ENCODE measurements around the gene TSPAN6. TPM values are rescaled to one million over a fixed set of nuclear protein-coding genes. Genes with fewer than 3 reads are reported as not detected.
A peak's percentile ranks its signal among the peaks of the same experiment; 100 is the strongest.

Gene TSPAN6
- total RNA-seq, 1 experiment from 2014 or later = 52.2 TPM

DNA sequence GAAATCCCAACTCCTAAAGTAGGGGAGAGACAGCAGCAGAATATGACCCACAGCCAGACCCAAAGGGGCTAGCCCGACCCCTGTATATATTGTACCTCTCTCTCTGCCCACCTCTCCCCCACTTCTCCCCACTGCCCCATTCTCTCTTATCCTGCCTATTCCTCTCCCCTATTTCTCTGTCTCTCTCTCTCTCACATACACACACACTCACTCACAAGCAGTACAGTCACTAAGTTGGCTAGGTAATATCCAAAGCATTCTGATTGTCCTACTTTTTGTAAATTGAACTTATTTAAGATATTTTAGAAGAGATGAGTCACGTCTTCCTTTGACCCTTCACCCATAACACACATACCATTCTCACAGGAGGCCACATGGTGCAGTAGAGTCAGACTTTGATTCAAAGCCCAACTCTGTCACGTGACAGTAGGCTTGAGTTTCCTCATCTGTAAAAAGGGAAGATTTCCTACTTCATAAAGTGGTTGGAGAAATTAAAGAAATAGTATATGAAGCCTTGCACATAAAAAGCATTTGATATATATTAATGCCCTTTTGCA, 36.9 kb upstream of the TSPAN6 start:
- H3K9me2 ChIP-seq (ENCODE audit: insufficient read depth) = no peaks in the 10 kb centered on the region
- H3K4me2 ChIP-seq = peak overlapping the region; percentile 3; the same call in 1 of the 2 replicates
- H3K36me3 ChIP-seq (ENCODE audit: low read depth) = 0 out of 2 replicates have a peak, but pooled peaks cover 7% of the 10 kb centered on the region
- H3K27me3 ChIP-seq (ENCODE audit: insufficient read depth, low read depth) = no peaks in the 10 kb centered on the region
- H3K27ac ChIP-seq = peak overlapping the region; percentile 32; the same call in 1 of the 2 replicates
- no peaks in the 10 kb centered on the region for H3K9me3 ChIP-seq (ENCODE audit: insufficient read depth, low read depth)
- no TSS peak for BruUV-seq (replicated peaks)
- intact Hi-C loops (cut with micrococcal nuclease; ENCODE audit: unreplicated experiment) = loop anchor here (10.0 kb wide), 1 partner anchor 531 kb away; no protein-coding TSS in a partner anchor
- H3K4me3 ChIP-seq = no peak overlapping the region
- no peaks in the 10 kb centered on the region for H3K79me2 ChIP-seq (ENCODE audit: low read depth)
- no peaks in the 10 kb centered on the region for H4K20me1 ChIP-seq (ENCODE audit: insufficient read depth)
- H3F3A ChIP-seq (ENCODE audit: insufficient read depth, low read depth) = no peaks in the 10 kb centered on the region
- ChIA-PET CTCF (no interaction called here), POLR2A (ENCODE audit: unreplicated experiment) (no interaction called here)
- TF ChIP-seq CTCF (conservative IDR thresholded peaks at IDR 0.05) (no peak), EZH2 (IDR thresholded peaks at IDR 0.05; ENCODE audit: low read depth) (no peak)
- H2AFZ ChIP-seq = no peak overlapping the region
- DNase-seq = no peak
- peaks cover 15% of the 10 kb centered on the region; the same call in 1 of the 2 replicates for H3K4me1 ChIP-seq (replicated peaks; ENCODE audit: insufficient read depth)

GRCh38 chrX:100672966-100673365, 36.4 kb upstream of the TSPAN6 start:
- H3K79me2 ChIP-seq (ENCODE audit: low read depth) = no peaks in the 10 kb centered on the region
- no peaks in the 10 kb centered on the region for H3K9me2 ChIP-seq (ENCODE audit: insufficient read depth)
- no peak for DNase-seq
- 0 out of 2 replicates have a peak, but pooled peaks cover 7% of the 10 kb centered on the region for H3K36me3 ChIP-seq (ENCODE audit: low read depth)
- peaks cover 15% of the 10 kb centered on the region; the same call in 1 of the 2 replicates for H3K4me1 ChIP-seq (replicated peaks; ENCODE audit: insufficient read depth)
- ChIA-PET CTCF (interaction anchor here (0.8 kb wide), 1 partner anchor 96 kb away, joined by 3 read pairs; no protein-coding TSS in a partner anchor), POLR2A (ENCODE audit: unreplicated experiment) (no interaction called here)
- H3K9me3 ChIP-seq (ENCODE audit: insufficient read depth, low read depth) = no peaks in the 10 kb centered on the region
- H2AFZ ChIP-seq = no peak overlapping the region
- TF ChIP-seq EZH2 (IDR thresholded peaks at IDR 0.05; ENCODE audit: low read depth) (no peak), CTCF (conservative IDR thresholded peaks at IDR 0.05) (no peak)
- H4K20me1 ChIP-seq (ENCODE audit: insufficient read depth) = no peaks in the 10 kb centered on the region
- no peaks in the 10 kb centered on the region for H3K27me3 ChIP-seq (ENCODE audit: insufficient read depth, low read depth)
- intact Hi-C loops (cut with micrococcal nuclease; ENCODE audit: unreplicated experiment) = loop anchor here (10.0 kb wide), 1 partner anchor 532 kb away; no protein-coding TSS in a partner anchor
- H3K27ac ChIP-seq = 0 out of 2 replicates have a peak overlapping the region, but pooled peaks have one; percentile 32
- no peaks in the 10 kb centered on the region for H3F3A ChIP-seq (ENCODE audit: insufficient read depth, low read depth)
- H3K4me2 ChIP-seq = peak overlapping the region; percentile 3; the same call in 1 of the 2 replicates
- no peak overlapping the region for H3K4me3 ChIP-seq
- no TSS peak for BruUV-seq (replicated peaks)

DNA sequence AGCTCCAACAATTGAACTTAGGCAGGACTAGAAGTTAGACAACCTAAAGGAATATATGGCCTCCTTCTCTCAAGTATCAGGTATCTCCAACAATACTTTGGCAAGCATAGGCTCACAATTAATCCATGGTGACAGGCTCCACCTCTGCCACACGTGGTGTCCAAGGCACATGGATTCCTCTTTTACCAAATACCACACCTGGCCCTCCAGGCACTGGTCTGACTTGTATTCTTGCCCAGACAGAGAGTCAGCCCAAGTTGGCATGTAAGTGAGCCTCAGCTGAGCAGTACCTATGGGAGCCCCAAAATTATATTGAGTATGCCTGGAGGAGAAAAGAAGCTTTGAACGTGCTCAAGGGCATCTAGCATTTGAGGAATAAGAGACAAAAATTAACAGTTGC, 27.0 kb upstream of the TSPAN6 start:
- H3K4me3 ChIP-seq = no peak overlapping the region
- H3K4me2 ChIP-seq = no peak overlapping the region
- H3K79me2 ChIP-seq (ENCODE audit: low read depth) = no peaks in the 10 kb centered on the region
- CTCF ChIA-PET = no interaction called here
- H3K27me3 ChIP-seq (ENCODE audit: insufficient read depth, low read depth) = no peaks in the 10 kb centered on the region
- H3K36me3 ChIP-seq (ENCODE audit: low read depth) = no peaks in the 10 kb centered on the region; the same call in 1 of the 2 replicates
- no peaks in the 10 kb centered on the region for H3K9me3 ChIP-seq (ENCODE audit: insufficient read depth, low read depth)
- H3F3A ChIP-seq (ENCODE audit: insufficient read depth, low read depth) = no peaks in the 10 kb centered on the region
- no peaks in the 10 kb centered on the region for H4K20me1 ChIP-seq (ENCODE audit: insufficient read depth)
- no peak overlapping the region for H3K27ac ChIP-seq
- POLR2A ChIA-PET (ENCODE audit: unreplicated experiment) = no interaction called here
- intact Hi-C loops (cut with micrococcal nuclease; ENCODE audit: unreplicated experiment) = loop anchor here (5.0 kb wide), 1 partner anchor 46 kb away; no protein-coding TSS in a partner anchor
- H3K9me2 ChIP-seq (ENCODE audit: insufficient read depth) = no peaks in the 10 kb centered on the region
- no peak for DNase-seq
- BruUV-seq (replicated peaks) = no TSS peak
- H2AFZ ChIP-seq = no peak overlapping the region
- peaks cover 8% of the 10 kb centered on the region; the same call in 1 of the 2 replicates for H3K4me1 ChIP-seq (replicated peaks; ENCODE audit: insufficient read depth)
- TF ChIP-seq CTCF (conservative IDR thresholded peaks at IDR 0.05) (no peak), EZH2 (IDR thresholded peaks at IDR 0.05; ENCODE audit: low read depth) (no peak)

Data from PC-9 (cell line).